BLaER1 (cell line): Measurements from ENCODE around the gene NLK.

Experiments
- H3K27ac ChIP-seq: shearing (Covaris generic); formaldehyde crosslinking; 2 replicates; pipeline ENCODE4 v1.8.1; 2022
- H3K27me3 ChIP-seq: shearing (Covaris generic); formaldehyde crosslinking; 2 replicates; pipeline ENCODE4 v1.8.1; 2022
- H3K36me3 ChIP-seq: shearing (Covaris generic); formaldehyde crosslinking; 2 replicates; pipeline ENCODE4 v1.8.1; 2022
- H3K4me1 ChIP-seq: shearing (Covaris generic); formaldehyde crosslinking; 2 replicates; pipeline ENCODE4 v1.8.1; 2022
- H3K4me2 ChIP-seq: shearing (Covaris generic); formaldehyde crosslinking; 2 replicates; pipeline ENCODE4 v1.8.1; 2022
- H3K4me3 ChIP-seq: shearing (Covaris generic); formaldehyde crosslinking; 2 replicates; pipeline ENCODE4 v1.8.1; 2022
- H3K9ac ChIP-seq: shearing (Covaris generic); formaldehyde crosslinking; 2 replicates; pipeline ENCODE4 v1.8.1; 2022
- H3K9me3 ChIP-seq: shearing (Covaris generic); formaldehyde crosslinking; 2 replicates; pipeline ENCODE4 v1.8.1; 2022
- H4K20me1 ChIP-seq: shearing (Covaris generic); formaldehyde crosslinking; 2 replicates; pipeline ENCODE4 v1.8.1; 2022
- Cebpa-rat ChIP-seq: shearing (Covaris generic); IDR thresholded peaks from 2 replicates; pipeline ENCODE4 v1.8.1; 2022

NLK gene

DNA sequence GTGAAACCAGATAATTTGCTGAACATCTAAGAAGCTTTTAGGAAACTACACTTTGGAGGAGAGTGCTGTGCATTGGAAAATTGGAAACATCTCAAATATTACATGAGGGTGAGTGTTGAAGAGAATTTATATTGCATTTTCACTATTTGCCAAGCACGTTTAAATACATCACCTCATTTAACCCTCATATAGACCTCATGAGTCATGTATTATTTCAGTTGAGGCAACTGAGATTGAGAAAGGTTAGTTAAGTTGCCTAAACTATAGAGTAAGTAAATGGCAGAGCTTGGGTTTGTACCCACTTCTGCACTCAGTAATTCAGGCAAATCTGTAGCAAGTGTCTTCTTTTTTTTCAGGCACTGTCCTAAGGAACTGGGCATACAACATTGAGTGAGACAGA lies 3.7 kb upstream of the NLK start:
- Histone ChIP-seq H3K4me1 (peaks cover 17% of the 10 kb centered on the region), H3K9ac (no peak overlapping the region), H3K4me3 (no peak overlapping the region), H3K9me3 (no peaks in the 10 kb centered on the region), H3K27ac (no peak overlapping the region), H4K20me1 (peaks cover 12% of the 10 kb centered on the region; the same call in 1 of the 2 replicates), H3K27me3 (no peaks in the 10 kb centered on the region), H3K36me3 (no peaks in the 10 kb centered on the region), H3K4me2 (no peak overlapping the region)
- TF ChIP-seq Cebpa-rat: no peak

DNA sequence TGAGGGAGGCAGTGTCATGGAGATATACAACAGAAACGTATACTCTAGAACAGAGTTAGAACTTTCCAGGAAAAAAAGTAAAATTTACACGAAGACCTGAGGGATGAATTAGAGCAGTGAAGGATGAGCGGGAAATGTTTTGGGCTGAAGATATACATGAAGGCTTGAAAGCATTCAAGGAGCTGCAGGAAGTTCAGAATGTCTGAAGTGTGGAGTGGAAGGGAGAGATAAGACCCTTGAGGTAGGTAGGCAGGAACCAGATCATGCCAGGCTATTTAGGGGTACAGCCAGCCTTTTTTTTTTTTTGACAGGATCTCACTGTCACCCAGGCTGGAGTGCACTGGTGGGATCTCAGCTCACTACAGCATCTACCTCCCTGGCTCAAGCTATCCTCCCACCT lies 3.2 kb upstream of the NLK start:
- H3K36me3 ChIP-seq: no peaks in the 10 kb centered on the region
- no peak overlapping the region for H3K9ac ChIP-seq
- H4K20me1 ChIP-seq: peaks cover 16% of the 10 kb centered on the region; the same call in 1 of the 2 replicates
- no peak overlapping the region for H3K27ac ChIP-seq
- H3K4me2 ChIP-seq: no peak overlapping the region
- H3K9me3 ChIP-seq: no peaks in the 10 kb centered on the region
- TF ChIP-seq Cebpa-rat: no peak
- H3K4me1 ChIP-seq: peaks cover 21% of the 10 kb centered on the region
- no peak overlapping the region for H3K4me3 ChIP-seq
- no peaks in the 10 kb centered on the region for H3K27me3 ChIP-seq

DNA sequence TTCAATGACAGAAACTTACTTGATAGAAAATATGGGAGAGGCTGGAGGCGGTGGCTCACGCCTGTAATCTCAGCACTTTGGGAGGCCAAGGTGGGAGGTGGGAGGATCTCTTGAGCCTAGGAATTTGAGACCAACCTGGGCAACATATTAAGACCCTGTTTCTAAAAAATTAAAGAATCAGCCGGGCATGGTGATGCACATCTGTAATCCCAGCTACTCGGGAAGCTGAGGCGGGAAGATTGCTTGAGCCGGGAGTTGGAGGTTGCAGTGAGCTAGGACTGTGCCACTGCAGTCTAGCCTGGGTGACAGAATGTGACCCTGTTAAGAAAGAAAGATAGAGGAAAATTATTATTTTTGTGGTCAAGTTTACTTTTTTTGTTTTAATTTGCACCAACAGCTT lies 2.1 kb upstream of the NLK start:
- H3K9me3 ChIP-seq: no peaks in the 10 kb centered on the region
- H3K27ac ChIP-seq: no peak overlapping the region
- peak overlapping the region; percentile 51 for H3K4me2 ChIP-seq
- H3K4me1 ChIP-seq: peaks cover 33% of the 10 kb centered on the region
- peaks cover 23% of the 10 kb centered on the region; the same call in 1 of the 2 replicates for H4K20me1 ChIP-seq
- H3K27me3 ChIP-seq: no peaks in the 10 kb centered on the region
- no peak for TF ChIP-seq Cebpa-rat
- H3K4me3 ChIP-seq: peak overlapping the region; percentile 82
- H3K36me3 ChIP-seq: no peaks in the 10 kb centered on the region
- no peak overlapping the region for H3K9ac ChIP-seq

DNA sequence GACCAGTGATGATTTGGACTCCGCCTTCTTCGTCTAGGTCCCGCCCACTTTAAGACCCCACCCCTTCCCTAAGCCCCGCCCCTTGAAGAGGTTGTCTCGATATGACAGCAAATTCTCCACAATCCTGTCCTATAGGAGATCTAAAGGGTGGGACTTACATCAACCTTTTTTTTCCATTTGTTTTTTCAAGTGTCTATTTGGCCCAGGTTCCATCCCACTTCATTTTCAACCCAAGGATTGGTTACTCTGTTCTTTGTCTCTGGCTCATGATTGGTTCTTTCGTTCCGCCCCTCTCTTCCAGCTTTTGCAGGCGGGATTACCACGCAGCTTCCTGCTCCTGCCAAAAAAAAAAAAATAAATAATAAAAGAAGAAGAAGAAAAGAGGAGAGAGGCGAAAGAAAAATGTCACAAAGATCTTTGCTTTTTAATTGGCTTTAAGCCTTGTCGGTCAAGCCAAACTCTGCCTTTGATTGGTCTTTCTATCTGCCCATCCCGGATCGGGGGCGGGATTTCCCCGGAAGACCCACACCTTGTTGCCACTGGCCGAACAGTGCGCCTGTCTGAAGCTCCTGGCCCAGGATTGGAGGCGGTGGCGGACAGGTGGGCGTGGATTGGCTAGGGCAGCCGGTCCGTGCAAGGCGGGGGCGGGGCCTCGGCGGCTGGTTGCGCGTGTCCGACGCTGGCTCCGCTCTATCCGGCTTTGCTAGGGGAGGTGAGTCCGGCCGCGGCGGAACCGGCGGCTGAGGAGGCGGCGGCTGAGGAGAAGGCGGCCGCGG lies 1.2 kb upstream of the NLK start:
- peak overlapping the region; percentile 85 for H3K27ac ChIP-seq

DNA sequence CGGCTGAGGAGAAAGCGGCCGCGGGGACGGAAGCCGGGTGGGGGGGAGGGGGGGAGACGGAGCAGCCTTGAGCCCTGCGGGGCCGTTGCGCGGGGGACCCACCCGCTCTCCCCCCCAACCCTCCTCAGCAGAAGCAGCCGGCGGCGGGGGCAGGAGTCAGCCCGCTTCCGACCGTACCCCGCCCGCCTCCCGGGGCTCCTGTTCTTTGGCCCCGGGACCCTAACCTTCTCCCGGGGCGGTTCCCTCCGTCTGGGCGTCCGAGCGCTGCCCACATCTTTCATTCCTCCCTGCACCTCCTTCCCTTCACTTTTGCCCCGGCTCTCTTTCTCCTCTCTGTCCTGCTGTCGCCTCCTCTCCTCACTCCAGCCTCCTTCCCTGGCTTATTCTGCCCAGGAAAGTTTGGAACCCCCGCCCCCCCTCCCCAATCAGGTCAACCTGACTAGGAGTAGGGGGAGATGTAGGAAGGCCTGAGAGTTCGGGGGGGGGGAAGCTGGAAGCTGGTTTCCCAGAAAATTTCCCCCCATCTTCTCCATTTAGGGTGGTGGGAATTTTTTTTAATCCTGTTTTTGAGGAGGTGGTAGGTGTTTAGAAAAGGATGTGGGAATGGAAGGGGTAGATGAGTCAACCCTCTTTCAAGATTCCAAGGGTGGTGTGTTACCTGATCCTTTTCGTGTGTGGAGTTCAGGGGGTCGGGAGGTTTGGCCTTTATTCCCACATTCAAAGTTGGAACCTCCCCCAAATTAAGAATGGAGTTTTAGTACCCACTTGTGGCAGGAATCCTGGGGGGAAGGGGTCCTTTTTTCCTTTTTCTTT lies 427 bp upstream of the NLK start:
- TF ChIP-seq Cebpa-rat: no peak
- Histone ChIP-seq H3K9me3 (no peaks in the 10 kb centered on the region), H3K36me3 (no peaks in the 10 kb centered on the region), H3K4me2 (peak overlapping the region; percentile 88), H3K4me1 (peaks cover 49% of the 10 kb centered on the region), H3K9ac (peak overlapping the region; percentile 89), H3K27ac (peak overlapping the region; percentile 85), H4K20me1 (peaks cover 32% of the 10 kb centered on the region), H3K27me3 (no peaks in the 10 kb centered on the region), H3K4me3 (peak overlapping the region; percentile 82)

More for the DNA sequence above, 1.2 kb upstream of the NLK start:
- Histone ChIP-seq H3K36me3 (no peaks in the 10 kb centered on the region), H3K9me3 (no peaks in the 10 kb centered on the region), H3K4me3 (peak overlapping the region; percentile 82), H3K27me3 (no peaks in the 10 kb centered on the region), H3K4me2 (peak overlapping the region; percentile 51; the same call in 1 of the 2 replicates), H3K9ac (peak overlapping the region; percentile 89), H3K4me1 (peaks cover 41% of the 10 kb centered on the region), H4K20me1 (peaks cover 32% of the 10 kb centered on the region)
- no peak for TF ChIP-seq Cebpa-rat

DNA sequence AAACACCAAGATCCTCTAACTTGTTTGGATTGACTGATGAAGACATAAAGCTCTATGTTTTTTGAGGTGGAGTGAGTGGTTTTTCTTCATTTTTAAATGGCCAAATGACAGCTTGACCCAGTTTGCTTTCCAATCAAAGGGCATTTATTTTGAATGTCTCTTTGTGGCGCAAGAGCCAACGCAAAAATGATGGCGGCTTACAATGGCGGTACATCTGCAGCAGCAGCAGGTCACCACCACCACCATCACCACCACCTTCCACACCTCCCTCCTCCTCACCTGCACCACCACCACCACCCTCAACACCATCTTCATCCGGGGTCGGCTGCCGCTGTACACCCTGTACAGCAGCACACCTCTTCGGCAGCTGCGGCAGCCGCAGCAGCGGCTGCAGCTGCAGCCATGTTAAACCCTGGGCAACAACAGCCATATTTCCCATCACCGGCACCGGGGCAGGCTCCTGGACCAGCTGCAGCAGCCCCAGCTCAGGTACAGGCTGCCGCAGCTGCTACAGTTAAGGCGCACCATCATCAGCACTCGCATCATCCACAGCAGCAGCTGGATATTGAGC lies 329 bp downstream of the NLK start:
- H3K4me1 ChIP-seq: peaks cover 57% of the 10 kb centered on the region
- H3K4me3 ChIP-seq: peak overlapping the region; percentile 82
- peaks cover 32% of the 10 kb centered on the region for H4K20me1 ChIP-seq
- no peak for TF ChIP-seq Cebpa-rat
- no peaks in the 10 kb centered on the region for H3K27me3 ChIP-seq
- H3K4me2 ChIP-seq: peak overlapping the region; percentile 88
- H3K9ac ChIP-seq: peak overlapping the region; percentile 89; the same call in 1 of the 2 replicates
- H3K9me3 ChIP-seq: no peaks in the 10 kb centered on the region
- no peaks in the 10 kb centered on the region for H3K36me3 ChIP-seq
- H3K27ac ChIP-seq: no peak overlapping the region

DNA sequence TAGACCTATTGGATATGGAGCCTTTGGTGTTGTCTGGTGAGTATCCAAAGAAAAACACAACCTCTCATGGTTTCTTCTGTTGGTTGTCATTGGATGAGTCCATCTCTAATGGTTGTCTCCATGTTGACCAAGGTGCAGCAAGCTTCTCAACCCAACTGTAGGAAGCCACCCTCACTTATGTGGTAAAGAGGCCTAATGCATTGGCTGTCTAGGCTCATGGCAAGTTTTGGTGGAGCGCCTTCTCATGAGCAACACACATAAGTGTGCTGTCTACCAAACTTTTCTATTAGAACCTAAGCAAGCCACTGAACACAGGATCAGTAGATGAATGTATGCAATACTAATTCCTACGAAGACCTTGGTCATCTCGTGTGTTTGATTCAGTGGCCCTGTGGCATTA lies 819 bp downstream of the NLK start:
- Histone ChIP-seq H3K9me3 (no peaks in the 10 kb centered on the region), H3K4me1 (peaks cover 61% of the 10 kb centered on the region), H3K4me2 (peak overlapping the region; percentile 88), H3K4me3 (peak overlapping the region; percentile 82), H3K9ac (no peak overlapping the region; the same call in 1 of the 2 replicates), H3K36me3 (no peaks in the 10 kb centered on the region), H4K20me1 (peaks cover 32% of the 10 kb centered on the region), H3K27me3 (no peaks in the 10 kb centered on the region), H3K27ac (no peak overlapping the region)
- TF ChIP-seq Cebpa-rat: no peak

DNA sequence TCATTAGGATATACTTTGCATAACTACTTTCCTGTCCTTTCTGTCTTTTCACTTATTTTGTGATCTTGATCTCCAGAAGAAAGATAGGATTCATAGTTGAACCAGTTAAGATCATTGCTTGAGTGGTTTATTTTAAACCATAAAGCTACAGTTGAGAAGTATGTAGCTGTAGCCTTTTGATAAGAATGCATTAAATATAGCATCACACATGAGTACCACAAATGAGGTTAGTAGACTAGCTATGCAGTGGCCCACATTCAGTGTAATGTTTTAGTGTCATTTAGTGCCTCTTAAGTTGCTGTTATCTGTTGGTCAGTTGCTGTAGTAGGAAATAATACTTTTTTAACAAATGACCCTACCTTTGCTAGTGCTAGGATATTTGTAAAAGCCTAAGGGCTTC lies 1.3 kb downstream of the NLK start:
- H3K4me2 ChIP-seq: peak overlapping the region; percentile 88

DNA sequence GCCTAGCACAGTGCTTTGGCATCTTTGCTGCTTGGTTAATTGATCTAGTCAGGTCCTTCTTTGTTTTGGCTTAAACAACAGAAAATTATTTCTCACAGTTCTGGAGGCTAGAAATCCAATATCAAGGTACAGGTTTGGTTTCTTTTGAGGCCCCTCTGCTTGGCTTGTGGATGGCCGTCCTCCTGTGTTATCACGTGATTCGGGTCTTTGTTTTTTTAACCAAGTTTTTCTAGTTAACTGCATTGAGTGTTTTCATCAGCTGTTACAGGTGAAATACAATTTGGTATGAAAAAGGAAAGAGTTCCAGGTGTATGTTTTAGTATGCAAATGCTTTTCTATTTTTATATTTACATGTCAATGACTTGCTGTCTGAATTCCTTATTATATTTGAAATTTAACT lies 2.8 kb downstream of the NLK start:
- Histone ChIP-seq H4K20me1 (peaks cover 32% of the 10 kb centered on the region), H3K4me2 (peak overlapping the region; percentile 88), H3K4me1 (peaks cover 75% of the 10 kb centered on the region)

More for the DNA sequence above, 1.3 kb downstream of the NLK start:
- no peak for TF ChIP-seq Cebpa-rat
- H3K27ac ChIP-seq: no peak overlapping the region
- no peaks in the 10 kb centered on the region for H3K36me3 ChIP-seq
- H3K4me1 ChIP-seq: peaks cover 66% of the 10 kb centered on the region
- H3K4me3 ChIP-seq: peak overlapping the region; percentile 82
- peaks cover 32% of the 10 kb centered on the region for H4K20me1 ChIP-seq
- peak overlapping the region; percentile 56; the same call in 1 of the 2 replicates for H3K9ac ChIP-seq
- H3K9me3 ChIP-seq: no peaks in the 10 kb centered on the region
- no peaks in the 10 kb centered on the region for H3K27me3 ChIP-seq

More for the DNA sequence above, 2.8 kb downstream of the NLK start:
- Histone ChIP-seq H3K27ac (peak overlapping the region; percentile 72), H3K4me3 (peak overlapping the region; percentile 82), H3K9ac (peak overlapping the region; percentile 56; the same call in 1 of the 2 replicates), H3K36me3 (no peaks in the 10 kb centered on the region), H3K9me3 (no peaks in the 10 kb centered on the region), H3K27me3 (no peaks in the 10 kb centered on the region)
- no peak for TF ChIP-seq Cebpa-rat
